ENCODE data around the gene TAF4.

The TAF4 gene

DNA sequence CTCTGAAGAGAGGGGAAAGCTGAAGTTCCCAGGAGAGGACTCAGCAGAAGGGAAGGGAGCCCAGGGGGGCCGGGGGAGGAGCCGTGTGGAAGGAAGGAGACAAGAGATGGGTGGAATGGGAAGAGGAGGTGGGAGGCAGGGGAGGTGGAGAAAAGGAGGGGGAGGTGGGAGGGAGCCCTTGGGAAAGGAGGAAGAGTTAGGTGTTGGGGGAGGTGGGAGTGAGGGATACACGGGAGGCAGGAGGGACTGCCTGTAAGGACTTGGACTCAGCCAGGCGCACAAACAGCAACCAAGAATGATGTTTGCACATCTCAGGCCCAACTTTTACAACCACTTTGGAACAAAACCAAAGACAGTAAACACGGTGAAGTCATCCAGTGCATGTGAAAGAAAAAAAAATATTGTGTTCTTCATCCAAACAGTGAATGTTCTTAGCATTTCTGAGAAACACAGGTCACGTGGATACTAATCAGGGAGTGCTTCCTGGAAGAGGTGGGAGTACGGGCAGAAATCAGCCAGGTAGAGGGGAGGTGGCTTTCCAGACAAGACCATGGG is 39.2 kb upstream of the TAF4 start:
- CTCF ChIA-PET: no interaction called here
- DNase-seq (ENCODE audit: low read depth, low spot score): no peak
- no peak overlapping the region for H3K4me3 ChIP-seq (ENCODE audit: low read depth, low read length)
- POLR2A ChIA-PET: no interaction called here
- TF ChIP-seq, protein P1, sequence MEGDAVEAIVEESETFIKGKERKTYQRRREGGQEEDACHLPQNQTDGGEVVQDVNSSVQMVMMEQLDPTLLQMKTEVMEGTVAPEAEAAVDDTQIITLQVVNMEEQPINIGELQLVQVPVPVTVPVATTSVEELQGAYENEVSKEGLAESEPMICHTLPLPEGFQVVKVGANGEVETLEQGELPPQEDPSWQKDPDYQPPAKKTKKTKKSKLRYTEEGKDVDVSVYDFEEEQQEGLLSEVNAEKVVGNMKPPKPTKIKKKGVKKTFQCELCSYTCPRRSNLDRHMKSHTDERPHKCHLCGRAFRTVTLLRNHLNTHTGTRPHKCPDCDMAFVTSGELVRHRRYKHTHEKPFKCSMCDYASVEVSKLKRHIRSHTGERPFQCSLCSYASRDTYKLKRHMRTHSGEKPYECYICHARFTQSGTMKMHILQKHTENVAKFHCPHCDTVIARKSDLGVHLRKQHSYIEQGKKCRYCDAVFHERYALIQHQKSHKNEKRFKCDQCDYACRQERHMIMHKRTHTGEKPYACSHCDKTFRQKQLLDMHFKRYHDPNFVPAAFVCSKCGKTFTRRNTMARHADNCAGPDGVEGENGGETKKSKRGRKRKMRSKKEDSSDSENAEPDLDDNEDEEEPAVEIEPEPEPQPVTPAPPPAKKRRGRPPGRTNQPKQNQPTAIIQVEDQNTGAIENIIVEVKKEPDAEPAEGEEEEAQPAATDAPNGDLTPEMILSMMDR (IDR thresholded peaks at IDR 0.05; ENCODE audit: insufficient read depth, low read length, missing control alignments): no peak

DNA sequence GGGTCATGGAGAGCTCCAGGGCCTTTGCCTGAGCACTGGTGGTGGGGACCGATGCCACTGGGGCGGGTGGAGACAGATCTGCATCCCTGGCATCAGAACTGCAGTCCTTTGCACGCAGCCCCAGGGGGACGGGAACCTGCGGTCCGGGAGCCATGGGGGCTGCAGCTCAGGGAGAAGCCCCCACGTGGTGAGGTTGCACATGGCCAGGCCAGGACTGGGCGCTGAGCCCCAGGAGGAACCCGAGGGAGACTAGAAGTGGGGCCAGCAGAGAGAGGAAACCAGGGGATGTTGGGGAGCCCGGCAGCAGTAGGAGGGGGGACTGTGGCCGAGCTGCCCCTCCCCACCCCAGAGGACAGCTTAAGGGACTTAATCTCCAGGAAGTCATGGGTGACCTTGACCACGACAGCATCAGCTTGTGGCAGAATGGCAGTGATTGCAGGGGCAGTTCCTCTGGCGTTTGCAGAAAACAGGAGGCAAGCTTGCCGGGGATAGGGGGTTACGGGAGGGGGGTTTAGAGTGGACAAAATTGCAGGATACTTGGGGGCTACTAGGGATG is 38.6 kb upstream of the TAF4 start:
- TF ChIP-seq, protein P1 (IDR thresholded peaks at IDR 0.05; ENCODE audit: insufficient read depth, low read length, missing control alignments): no peak
- CTCF ChIA-PET: no interaction called here
- H3K4me3 ChIP-seq (ENCODE audit: low read depth, low read length): no peak overlapping the region
- DNase-seq (ENCODE audit: low read depth, low spot score): no peak
- POLR2A ChIA-PET: no interaction called here

DNA sequence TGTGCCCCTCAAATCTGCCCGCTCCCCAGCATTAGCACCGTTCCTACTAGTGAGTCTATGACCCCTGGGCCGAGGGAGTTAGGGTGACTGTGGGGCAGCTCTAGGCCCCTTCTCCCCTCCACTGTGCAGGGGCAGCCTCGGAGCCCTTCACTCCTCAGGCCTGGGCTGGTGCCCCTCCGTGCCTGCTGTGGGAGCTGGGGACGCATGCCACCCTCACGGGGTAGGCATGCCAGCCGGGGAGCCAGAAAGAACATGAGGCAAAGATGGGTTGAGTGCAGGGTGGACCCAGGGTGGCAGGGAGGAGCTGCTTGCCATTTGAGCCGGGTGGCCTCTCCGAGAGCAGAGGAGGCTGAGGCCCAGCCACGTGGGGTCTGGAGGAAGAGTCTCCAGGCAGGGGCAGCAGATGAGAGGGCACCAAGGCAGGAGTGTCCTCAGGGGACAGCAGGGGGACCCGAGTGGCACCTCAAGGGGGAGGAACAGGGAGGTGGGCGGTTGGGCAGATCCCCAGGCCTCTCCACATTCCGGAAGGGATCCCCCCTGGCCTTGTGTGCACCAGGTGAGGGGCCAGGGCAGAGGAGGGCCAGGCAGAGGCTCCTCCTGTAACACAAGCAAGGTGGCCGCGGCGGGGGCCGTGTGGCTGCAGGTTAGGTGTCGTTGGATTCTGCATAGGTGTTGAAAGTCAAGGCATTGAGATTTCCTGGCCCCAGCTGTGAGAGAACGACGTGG is 38.0 kb upstream of the TAF4 start:
- ChIA-PET CTCF (no interaction called here), POLR2A (no interaction called here)
- TF ChIP-seq, protein P1 (IDR thresholded peaks at IDR 0.05; ENCODE audit: insufficient read depth, low read length, missing control alignments): no peak
- H3K4me3 ChIP-seq (ENCODE audit: low read depth, low read length): no peak overlapping the region
- no peak for DNase-seq (ENCODE audit: low read depth, low spot score)

DNA sequence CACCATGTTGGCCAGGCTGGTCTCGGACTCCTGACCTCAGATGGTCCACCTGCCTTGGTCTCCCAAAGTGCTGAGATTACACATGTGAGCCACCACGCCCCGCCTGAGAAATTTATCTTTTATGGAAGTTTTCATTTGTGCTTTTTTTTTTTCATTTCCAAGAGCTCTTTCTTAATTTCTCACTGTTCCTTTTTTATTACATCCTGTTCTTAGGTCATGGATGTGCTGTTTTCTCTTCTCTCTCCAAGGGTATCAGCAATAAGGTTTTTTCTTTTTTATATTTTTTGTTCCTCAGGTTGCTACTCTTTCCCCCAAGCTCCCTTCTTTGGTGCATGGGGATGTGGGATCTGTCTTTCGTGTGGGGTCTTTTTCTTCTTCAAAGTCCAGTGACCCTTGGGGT is 35.4 kb upstream of the TAF4 start:
- ChIA-PET POLR2A (no interaction called here), CTCF (no interaction called here)
- TF ChIP-seq, protein P1 (IDR thresholded peaks at IDR 0.05; ENCODE audit: insufficient read depth, low read length, missing control alignments): no peak
- no peak overlapping the region for H3K4me3 ChIP-seq (ENCODE audit: low read depth, low read length)
- no peak for DNase-seq (ENCODE audit: low read depth, low spot score)

DNA sequence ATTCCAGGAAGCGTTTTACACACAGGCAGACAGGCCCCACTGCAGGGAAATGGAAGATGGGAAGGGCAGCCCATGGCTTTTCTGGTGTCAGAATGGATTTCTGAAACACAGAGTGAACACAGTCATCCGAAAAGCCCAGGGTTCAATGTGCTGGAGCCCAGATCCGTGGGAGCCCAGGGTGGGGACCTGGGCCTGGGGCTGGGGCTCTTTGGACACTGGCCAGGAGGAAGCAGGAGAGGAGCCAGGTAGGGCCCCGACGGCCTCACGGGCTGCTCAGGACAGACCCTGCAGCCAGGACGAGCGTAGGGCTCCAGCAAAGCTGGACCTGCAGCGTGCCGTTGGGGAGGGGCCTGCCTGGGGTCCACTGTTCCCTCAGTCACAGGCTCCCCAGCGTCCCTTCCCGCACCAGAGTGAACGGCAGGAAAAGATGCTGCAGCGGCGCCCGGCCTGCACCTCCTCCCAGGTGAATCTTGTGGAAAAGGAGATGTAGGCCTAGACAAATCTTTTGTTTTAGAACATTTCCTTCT is 32.3 kb upstream of the TAF4 start:
- TF ChIP-seq, protein P1 (IDR thresholded peaks at IDR 0.05; ENCODE audit: insufficient read depth, low read length, missing control alignments): no peak
- H3K4me3 ChIP-seq (ENCODE audit: low read depth, low read length): no peak overlapping the region
- ChIA-PET CTCF (no interaction called here), POLR2A (no interaction called here)
- no peak for DNase-seq (ENCODE audit: low read depth, low spot score)
